Vagina (tissue), 2 donors: ENCODE data around the gene STARD13.

ENCODE experiments used
- CTCF ChIP-seq, 3 experiments: fragments of 450-650 bp in 2 of 3; fragments of 200-600 bp in 1 of 3; sonication (generic) in 1 of 3; IDR thresholded peaks; one replicate each; pipeline ENCODE4 v1.5.1; 2017 to 2019; ENCODE audit warnings: antibody characterized with exemption in 3 of 3, mild to moderate bottlenecking in 2 of 3, moderate library complexity in 2 of 3
- POLR2A ChIP-seq, 2 donors: fragments of 450-650 bp; IDR thresholded peaks; one replicate each; pipeline ENCODE4 v1.6.1; 2017; ENCODE audit warnings: antibody characterized with exemption in 2 of 2, mild to moderate bottlenecking in 2 of 2, moderate library complexity in 2 of 2

GRCh38 chr13:33334831-33335230, 49.3 kb upstream of the STARD13 start:
- no peak for TF ChIP-seq CTCF (IDR thresholded peaks at IDR 0.05)
- TF ChIP-seq POLR2A (IDR thresholded peaks at IDR 0.05), result no peak
